ENCODE measurements around the gene SYS1.

Gene SYS1

DNA sequence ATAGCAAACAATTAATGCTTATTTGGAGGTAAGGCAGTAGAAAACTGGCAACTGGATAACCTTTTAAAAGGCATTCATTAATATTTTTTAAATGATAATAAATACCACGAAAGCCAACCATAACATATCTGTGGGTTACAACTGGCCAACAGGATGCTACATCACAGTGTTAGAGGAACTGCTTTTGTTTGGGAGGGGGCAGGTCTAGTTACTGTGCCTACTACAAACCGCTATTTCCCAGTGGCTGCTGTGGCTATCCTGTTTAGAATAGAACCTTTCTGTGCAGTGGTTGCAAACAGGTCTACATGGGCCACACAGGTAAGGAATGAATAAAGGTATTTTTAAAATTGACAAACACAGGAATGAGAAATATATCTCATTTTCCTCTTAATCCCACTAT is 54.0 kb downstream of the SYS1 start:
- no peak for DNase-seq (ENCODE audit: low read depth)
